Neuronal stem cell (in vitro differentiated cells): ENCODE data around the gene RGL1.

ENCODE experiments used
- DNase-seq: peaks from one replicate; pipeline ENCODE4 v3.0.0-alpha.2; 2013; ENCODE audit warnings: low spot score
- H2AFZ ChIP-seq: one replicate; pipeline ENCODE4 v1.6.1; 2013; ENCODE audit warnings: mild to moderate bottlenecking, low read length, inconsistent platforms
- H2AK5ac ChIP-seq: 2 replicates; pipeline ENCODE4 v1.6.1; 2013; ENCODE audit warnings: low read depth, mild to moderate bottlenecking, inconsistent platforms, low read length, moderate library complexity, mixed read lengths
- H2BK120ac ChIP-seq: 2 replicates; pipeline ENCODE4 v1.6.1; 2013; ENCODE audit warnings: low read depth, mild to moderate bottlenecking, inconsistent platforms, low read length, moderate library complexity, mixed read lengths
- H2BK12ac ChIP-seq: one replicate; pipeline ENCODE4 v1.6.1; 2013; ENCODE audit warnings: low read length, inconsistent platforms
- H2BK15ac ChIP-seq: 2 replicates; pipeline ENCODE4 v1.6.1; 2013; ENCODE audit warnings: mild to moderate bottlenecking, low read length, inconsistent platforms, mixed read lengths
- H2BK5ac ChIP-seq: one replicate; pipeline ENCODE4 v1.6.1; 2013; ENCODE audit warnings: inconsistent platforms, mild to moderate bottlenecking, low read length, moderate library complexity
- H3K14ac ChIP-seq: one replicate; pipeline ENCODE4 v1.6.1; 2013; ENCODE audit warnings: low read length, inconsistent platforms
- H3K18ac ChIP-seq: 2 replicates; pipeline ENCODE4 v1.6.1; 2013; ENCODE audit warnings: low read length, inconsistent platforms
- H3K23ac ChIP-seq: 2 replicates; pipeline ENCODE4 v1.6.1; 2013; ENCODE audit warnings: low read depth, mild to moderate bottlenecking, mixed read lengths, low read length, inconsistent platforms; ENCODE audit not compliant: poor library complexity
- H3K27ac ChIP-seq: replicated peaks from 3 replicates; pipeline ENCODE4 v1.5.1; 2013; ENCODE audit warnings: low read length, inconsistent platforms
- H3K27me3 ChIP-seq, 3 experiments: 2 replicates each; pipeline ENCODE4 v1.6.1; 2013; ENCODE audit warnings: low read length in 3 of 3, mild to moderate bottlenecking in 2 of 3, inconsistent platforms in 1 of 3, low read depth in 1 of 3, mixed read lengths in 1 of 3, moderate library complexity in 1 of 3; ENCODE audit not compliant: control insufficient read depth in 3 of 3, insufficient read depth in 3 of 3
- H3K36me3 ChIP-seq, 2 donors: replicated peaks in 1 of 2; 2 replicates each; pipeline ENCODE4 v1.6.1; 2013; ENCODE audit warnings: low read length in 2 of 2; ENCODE audit not compliant: control insufficient read depth in 2 of 2, insufficient read depth in 2 of 2
- H3K4ac ChIP-seq: 2 replicates; pipeline ENCODE4 v1.6.1; 2013; ENCODE audit warnings: inconsistent platforms, mild to moderate bottlenecking, low read length, moderate library complexity
- H3K4me1 ChIP-seq, 2 donors: 1 replicate in 1 of 2; 2 replicates in 1 of 2; pipeline ENCODE4 v1.6.1; 2013; ENCODE audit warnings: low read length in 2 of 2, low read depth in 1 of 2; ENCODE audit not compliant: control insufficient read depth in 2 of 2, insufficient read depth in 1 of 2
- H3K4me2 ChIP-seq: one replicate; pipeline ENCODE4 v1.6.1; 2013; ENCODE audit warnings: mild to moderate bottlenecking, low read length, inconsistent platforms; ENCODE audit not compliant: insufficient read depth, poor library complexity, severe bottlenecking
- H3K4me3 ChIP-seq, 2 donors: 2 replicates each; pipeline ENCODE4 v1.5.1; 2013; ENCODE audit warnings: low read length in 2 of 2, mild to moderate bottlenecking in 2 of 2, inconsistent platforms in 1 of 2, moderate library complexity in 1 of 2
- H3K79me1 ChIP-seq: one replicate; pipeline ENCODE4 v1.6.1; 2013; ENCODE audit warnings: low read depth, mild to moderate bottlenecking, inconsistent platforms, low read length, moderate library complexity
- H3K9ac ChIP-seq: one replicate; pipeline ENCODE4 v1.6.1; 2013; ENCODE audit warnings: mild to moderate bottlenecking, low read depth, low read length, inconsistent platforms; ENCODE audit not compliant: poor library complexity
- H3K9me3 ChIP-seq, 2 donors: replicated peaks in 1 of 2; 2 replicates each; pipeline versions ENCODE3 to v1.6.1; 2013; ENCODE audit warnings: low read length in 2 of 2, mild to moderate bottlenecking in 2 of 2, inconsistent platforms in 1 of 2, low read depth in 1 of 2, mixed read lengths in 1 of 2, moderate library complexity in 1 of 2; ENCODE audit not compliant: control insufficient read depth in 2 of 2, insufficient read depth in 1 of 2
- H4K8ac ChIP-seq: one replicate; pipeline ENCODE4 v1.6.1; 2013; ENCODE audit warnings: low read depth, mild to moderate bottlenecking, inconsistent platforms, low read length, moderate library complexity
- H4K91ac ChIP-seq: one replicate; pipeline ENCODE4 v1.6.1; 2013; ENCODE audit warnings: low read length, low read depth, mild to moderate bottlenecking, inconsistent platforms; ENCODE audit not compliant: poor library complexity
- WGBS, 2 donors: extraction: QIAGEN DNeasy Blood & Tissue Kit; methylation state at CpG; one replicate each; pipeline ENCODE4 v1.1.7; 2013; ENCODE audit warnings: missing lambda C conversion rate in 2 of 2, mixed read lengths in 1 of 2; ENCODE audit not compliant: insufficient read length in 2 of 2, insufficient replicate concordance in 1 of 2; ENCODE audit errors: extremely low coverage in 2 of 2; 5-methylcytosine and 5-hydroxymethylcytosine counted together

The RGL1 gene

GRCh38 chr1:183821309-183821888 is 16.5 kb downstream of the RGL1 start:
- H3K27me3 ChIP-seq = no peaks in the 10 kb centered on the region
- H3K4ac ChIP-seq = no peak overlapping the region
- no peak overlapping the region for H3K27ac ChIP-seq
- H3K9ac ChIP-seq = no peak overlapping the region
- H2AK5ac ChIP-seq = no peak overlapping the region
- no peak overlapping the region for H4K8ac ChIP-seq
- H2BK120ac ChIP-seq = no peak overlapping the region
- no peaks in the 10 kb centered on the region for H3K79me1 ChIP-seq
- no peak overlapping the region for H3K23ac ChIP-seq
- H3K14ac ChIP-seq = no peak overlapping the region
- H2BK15ac ChIP-seq = no peak overlapping the region
- H3K9me3 ChIP-seq = peaks cover 0 to 3% of the 10 kb centered on the region in 2 donors
- no peak overlapping the region for H3K4me2 ChIP-seq
- no peak overlapping the region for H2AFZ ChIP-seq
- H3K18ac ChIP-seq = no peak overlapping the region
- H3K4me1 ChIP-seq = peaks cover 0 to 8% of the 10 kb centered on the region in 2 donors
- H3K4me3 ChIP-seq = no peak overlapping the region
- no peak overlapping the region for H2BK5ac ChIP-seq
- no peak for DNase-seq
- no peak overlapping the region for H4K91ac ChIP-seq
- H3K36me3 ChIP-seq = no peaks in the 10 kb centered on the region
- WGBS, 2 donors = no CpG with 5 or more reads among the region's 1 CpG
- no peak overlapping the region for H2BK12ac ChIP-seq

GRCh38 chr1:183821889-183822611 is 17.1 kb downstream of the RGL1 start:
- H3K27ac ChIP-seq = no peak overlapping the region
- H4K91ac ChIP-seq = no peak overlapping the region
- no peak overlapping the region for H3K9ac ChIP-seq
- no peak overlapping the region for H3K18ac ChIP-seq
- H3K4me1 ChIP-seq = peaks cover 0 to 6% of the 10 kb centered on the region in 2 donors
- H3K27me3 ChIP-seq = no peaks in the 10 kb centered on the region
- no peak overlapping the region for H2AFZ ChIP-seq
- H3K14ac ChIP-seq = no peak overlapping the region
- H3K9me3 ChIP-seq = peaks cover 0 to 4% of the 10 kb centered on the region in 2 donors
- H3K4me2 ChIP-seq = no peak overlapping the region
- no peak overlapping the region for H3K4ac ChIP-seq
- H2BK12ac ChIP-seq = no peak overlapping the region
- H4K8ac ChIP-seq = no peak overlapping the region
- DNase-seq = no peak
- no peaks in the 10 kb centered on the region for H3K79me1 ChIP-seq
- no peak overlapping the region for H2AK5ac ChIP-seq
- no peak overlapping the region for H2BK5ac ChIP-seq
- H2BK120ac ChIP-seq = no peak overlapping the region
- no peak overlapping the region for H2BK15ac ChIP-seq
- no peak overlapping the region for H3K23ac ChIP-seq
- H3K4me3 ChIP-seq = no peak overlapping the region
- WGBS, 2 donors = no CpG with 5 or more reads among the region's 3 CpGs
- H3K36me3 ChIP-seq = no peaks in the 10 kb centered on the region

GRCh38 chr1:183824291-183824690 is 19.4 kb downstream of the RGL1 start:
- DNase-seq = no peak
- no peaks in the 10 kb centered on the region for H3K79me1 ChIP-seq

GRCh38 chr1:183827801-183828200 is 22.9 kb downstream of the RGL1 start:
- H2AFZ ChIP-seq = no peak overlapping the region
- H3K4me1 ChIP-seq = peaks cover 0 to 3% of the 10 kb centered on the region in 2 donors
- H3K4me3 ChIP-seq = no peak overlapping the region
- H4K91ac ChIP-seq = no peak overlapping the region
- peaks cover 0 to 4% of the 10 kb centered on the region in 2 donors for H3K9me3 ChIP-seq
- H2BK15ac ChIP-seq = no peak overlapping the region
- no peak for DNase-seq
- no peaks in the 10 kb centered on the region for H3K36me3 ChIP-seq
- no peak overlapping the region for H2AK5ac ChIP-seq
- no peak overlapping the region for H4K8ac ChIP-seq
- H2BK5ac ChIP-seq = no peak overlapping the region
- no peak overlapping the region for H3K9ac ChIP-seq
- no peak overlapping the region for H2BK12ac ChIP-seq
- H2BK120ac ChIP-seq = no peak overlapping the region
- H3K4ac ChIP-seq = no peak overlapping the region
- H3K14ac ChIP-seq = no peak overlapping the region
- no peaks in the 10 kb centered on the region for H3K79me1 ChIP-seq
- no peak overlapping the region for H3K27ac ChIP-seq
- no peak overlapping the region for H3K18ac ChIP-seq
- no peak overlapping the region for H3K4me2 ChIP-seq
- H3K23ac ChIP-seq = no peak overlapping the region
- no peaks in the 10 kb centered on the region for H3K27me3 ChIP-seq

More at GRCh38 chr1:183824291-183824690, 19.4 kb downstream of the RGL1 start:
- Histone ChIP-seq H2AFZ (no peak overlapping the region), H3K23ac (no peak overlapping the region), H3K27ac (no peak overlapping the region), H2BK5ac (no peak overlapping the region), H3K18ac (no peak overlapping the region), H3K9ac (no peak overlapping the region), H3K4me3 (no peak overlapping the region), H2BK15ac (no peak overlapping the region), H2BK120ac (no peak overlapping the region), H4K91ac (no peak overlapping the region), H3K4me2 (no peak overlapping the region), H2BK12ac (no peak overlapping the region), H2AK5ac (no peak overlapping the region), H3K36me3 (no peaks in the 10 kb centered on the region), H3K14ac (no peak overlapping the region), H3K4ac (no peak overlapping the region), H3K9me3 (peaks cover 0 to 4% of the 10 kb centered on the region in 2 donors), H3K27me3 (no peaks in the 10 kb centered on the region), H4K8ac (no peak overlapping the region), H3K4me1 (no peaks in the 10 kb centered on the region)
- WGBS, 2 donors = no CpG with 5 or more reads among the region's 1 CpG
